DND-41 (cell line): ENCODE data around the gene MAN2A1.

Experiments
- ATAC-seq: fragments of 200-7000 bp; cut with Tn5 transposase; 3 replicates; pipeline ENCODE4 v1.9.1; 2021; ENCODE audit warnings: low read depth; ENCODE audit not compliant: insufficient read depth
- DNase-seq: peaks from one replicate; pipeline ENCODE4 v3.0.0-alpha.2; 2020
- H2AFZ ChIP-seq: 2 replicates; pipeline ENCODE4 v1.6.0; 2012; ENCODE audit warnings: low read depth, low read length
- H3K27ac ChIP-seq: 2 replicates; pipeline ENCODE4 v1.5.1; 2012; ENCODE audit warnings: low read length, inconsistent platforms
- H3K27me3 ChIP-seq: fragments of 200-600 bp; sonication (generic); 2 replicates; pipeline ENCODE4 v1.6.0; 2012; ENCODE audit warnings: low read length, mild to moderate bottlenecking, inconsistent platforms; ENCODE audit not compliant: insufficient read depth, poor library complexity
- H3K36me3 ChIP-seq: 2 replicates; pipeline ENCODE4 v1.5.1; 2012; ENCODE audit warnings: low read length, inconsistent platforms; ENCODE audit not compliant: insufficient read depth
- H3K4me1 ChIP-seq: 2 replicates; pipeline ENCODE4 v1.5.1; 2012; ENCODE audit warnings: mild to moderate bottlenecking, low read length; ENCODE audit not compliant: insufficient read depth
- H3K4me2 ChIP-seq: 2 replicates; pipeline ENCODE4 v1.6.0; 2012; ENCODE audit warnings: mild to moderate bottlenecking, moderate library complexity, low read length, inconsistent platforms; ENCODE audit not compliant: insufficient read depth
- H3K4me3 ChIP-seq, 2 experiments: fragments of 200-600 bp in 1 of 2; shearing (Covaris generic) in 1 of 2; 2 replicates each; pipeline ENCODE4 v1.5.1; 2012 to 2016; ENCODE audit warnings: inconsistent platforms in 2 of 2, low read length in 2 of 2, mild to moderate bottlenecking in 2 of 2, low read depth in 1 of 2, moderate library complexity in 1 of 2
- H3K79me2 ChIP-seq: 2 replicates; pipeline ENCODE4 v1.6.0; 2012; ENCODE audit warnings: low read length, inconsistent platforms; ENCODE audit not compliant: insufficient read depth
- H3K9ac ChIP-seq: 2 replicates; pipeline ENCODE4 v1.6.0; 2012; ENCODE audit warnings: low read depth, mild to moderate bottlenecking, inconsistent platforms, low read length, moderate library complexity
- H3K9me3 ChIP-seq: 2 replicates; pipeline ENCODE4 v1.5.1; 2012; ENCODE audit warnings: low read length, moderate library complexity, mild to moderate bottlenecking, inconsistent platforms; ENCODE audit not compliant: insufficient read depth, severe bottlenecking
- H4K20me1 ChIP-seq: 2 replicates; pipeline ENCODE4 v1.6.0; 2012; ENCODE audit warnings: low read length; ENCODE audit not compliant: insufficient read depth
- EZH2 ChIP-seq: IDR thresholded peaks from 3 replicates; pipeline ENCODE4 v1.6.1; 2012; ENCODE audit warnings: borderline replicate concordance, low read depth, mild to moderate bottlenecking, moderate library complexity, low read length, inconsistent platforms; ENCODE audit not compliant: severe bottlenecking
- TF ChIP-seq, protein P1 (sequence below): IDR thresholded peaks from 2 replicates; pipeline ENCODE4 v1.5.1; 2012; ENCODE audit warnings: borderline replicate concordance, low read length, moderate library complexity, mild to moderate bottlenecking; ENCODE audit not compliant: poor library complexity, severe bottlenecking; ENCODE audit errors: extremely low read depth

Gene MAN2A1

GRCh38 chr5:109744261-109744660 lies 54.5 kb downstream of the MAN2A1 start:
- H3K36me3 ChIP-seq = peaks cover 30% of the 10 kb centered on the region
- no peak overlapping the region for H3K4me3 ChIP-seq
- no peak for ATAC-seq
- no peaks in the 10 kb centered on the region for H3K27me3 ChIP-seq
- H3K4me1 ChIP-seq = no peaks in the 10 kb centered on the region
- H3K27ac ChIP-seq = no peak overlapping the region
- no peak overlapping the region for H2AFZ ChIP-seq
- DNase-seq = no peak
- H3K9me3 ChIP-seq = no peaks in the 10 kb centered on the region
- TF ChIP-seq EZH2 = no peak
- TF ChIP-seq, protein P1, sequence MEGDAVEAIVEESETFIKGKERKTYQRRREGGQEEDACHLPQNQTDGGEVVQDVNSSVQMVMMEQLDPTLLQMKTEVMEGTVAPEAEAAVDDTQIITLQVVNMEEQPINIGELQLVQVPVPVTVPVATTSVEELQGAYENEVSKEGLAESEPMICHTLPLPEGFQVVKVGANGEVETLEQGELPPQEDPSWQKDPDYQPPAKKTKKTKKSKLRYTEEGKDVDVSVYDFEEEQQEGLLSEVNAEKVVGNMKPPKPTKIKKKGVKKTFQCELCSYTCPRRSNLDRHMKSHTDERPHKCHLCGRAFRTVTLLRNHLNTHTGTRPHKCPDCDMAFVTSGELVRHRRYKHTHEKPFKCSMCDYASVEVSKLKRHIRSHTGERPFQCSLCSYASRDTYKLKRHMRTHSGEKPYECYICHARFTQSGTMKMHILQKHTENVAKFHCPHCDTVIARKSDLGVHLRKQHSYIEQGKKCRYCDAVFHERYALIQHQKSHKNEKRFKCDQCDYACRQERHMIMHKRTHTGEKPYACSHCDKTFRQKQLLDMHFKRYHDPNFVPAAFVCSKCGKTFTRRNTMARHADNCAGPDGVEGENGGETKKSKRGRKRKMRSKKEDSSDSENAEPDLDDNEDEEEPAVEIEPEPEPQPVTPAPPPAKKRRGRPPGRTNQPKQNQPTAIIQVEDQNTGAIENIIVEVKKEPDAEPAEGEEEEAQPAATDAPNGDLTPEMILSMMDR = no peak
- H4K20me1 ChIP-seq = peaks cover 10% of the 10 kb centered on the region; the same call in 1 of the 2 replicates
- no peak overlapping the region for H3K4me2 ChIP-seq
- no peak overlapping the region for H3K9ac ChIP-seq
- peaks cover 62% of the 10 kb centered on the region for H3K79me2 ChIP-seq

DNA sequence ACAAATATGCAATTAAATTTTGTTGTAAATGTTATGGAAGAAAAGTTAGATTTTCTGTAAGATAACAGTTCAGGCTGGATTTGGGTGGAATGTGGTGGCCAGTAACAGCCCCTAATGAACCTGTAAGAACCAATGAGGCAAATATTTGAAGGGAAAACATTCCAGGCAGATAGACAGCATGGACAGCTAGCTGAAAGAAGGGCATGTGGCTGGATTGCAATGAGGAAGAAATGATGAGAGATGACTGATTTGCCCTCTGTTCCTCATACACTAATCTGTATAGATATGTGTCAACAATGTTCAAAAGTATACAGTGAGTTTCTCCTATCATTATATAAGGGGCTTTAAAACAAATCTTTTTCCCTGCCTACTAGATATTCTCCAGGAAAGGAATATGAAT lies 58.8 kb downstream of the MAN2A1 start:
- Histone ChIP-seq H3K27ac (no peak overlapping the region), H3K36me3 (peaks cover 16% of the 10 kb centered on the region; the same call in 1 of the 2 replicates), H3K4me2 (no peak overlapping the region), H3K4me1 (no peaks in the 10 kb centered on the region), H3K9me3 (no peaks in the 10 kb centered on the region), H4K20me1 (peaks cover 3% of the 10 kb centered on the region; the same call in 1 of the 2 replicates), H3K79me2 (peaks cover 61% of the 10 kb centered on the region), H3K4me3 (no peak overlapping the region), H3K9ac (no peak overlapping the region), H3K27me3 (no peaks in the 10 kb centered on the region), H2AFZ (no peak overlapping the region)
- TF ChIP-seq, protein P1 = no peak
- no peak for TF ChIP-seq EZH2
- ATAC-seq (no peak), DNase-seq (no peak)

GRCh38 chr5:109750463-109750862 lies 60.7 kb downstream of the MAN2A1 start:
- Histone ChIP-seq H3K27ac (no peak overlapping the region), H2AFZ (no peak overlapping the region), H3K9me3 (no peaks in the 10 kb centered on the region), H3K79me2 (peaks cover 61% of the 10 kb centered on the region), H3K4me2 (no peak overlapping the region), H3K4me3 (no peak overlapping the region), H3K36me3 (peaks cover 15% of the 10 kb centered on the region; the same call in 1 of the 2 replicates), H3K9ac (no peak overlapping the region), H4K20me1 (0 out of 2 replicates have a peak, but pooled peaks cover 3% of the 10 kb centered on the region), H3K4me1 (no peaks in the 10 kb centered on the region), H3K27me3 (no peaks in the 10 kb centered on the region)
- ATAC-seq (no peak), DNase-seq (no peak)
- no peak for TF ChIP-seq EZH2
- TF ChIP-seq, protein P1 = no peak
